H1 (cell line): ENCODE measurements around the gene GLCE. TPM values are rescaled to one million over a fixed set of nuclear protein-coding genes. Genes with fewer than 3 reads are reported as not detected.

Experiments used
- CEBPB ChIP-seq: IDR thresholded peaks from 2 replicates; pipeline ENCODE4 v1.6.1; 2012; ENCODE audit warnings: low read depth, low read length
- FOSL1 ChIP-seq: IDR thresholded peaks from 2 replicates; pipeline ENCODE4 v1.6.1; 2011; ENCODE audit warnings: mild to moderate bottlenecking, low read depth, low read length, moderate library complexity; ENCODE audit not compliant: insufficient read depth
- GABPA ChIP-seq: IDR thresholded peaks from 2 replicates; pipeline ENCODE4 v1.6.1; 2011; ENCODE audit warnings: mild to moderate bottlenecking, low read length, moderate library complexity, borderline replicate concordance; ENCODE audit not compliant: insufficient read depth
- HDAC2 ChIP-seq, 2 experiments: fragments of 300-600 bp in 1 of 2; sonication (generic) in 1 of 2; IDR thresholded peaks; 2 replicates each; pipeline ENCODE4 v1.6.1; 2011 to 2012; ENCODE audit warnings: low read depth in 2 of 2, low read length in 2 of 2, mild to moderate bottlenecking in 2 of 2, moderate library complexity in 2 of 2, borderline replicate concordance in 1 of 2, inconsistent platforms in 1 of 2
- PHF8 ChIP-seq: fragments of 200-600 bp; sonication (generic); conservative IDR thresholded peaks from 2 replicates; pipeline ENCODE4 v1.7.1; 2012; ENCODE audit warnings: low read depth, mild to moderate bottlenecking, inconsistent platforms, low read length, moderate library complexity
- RAD21 ChIP-seq, 2 experiments: IDR thresholded peaks in 1 of 2; conservative IDR thresholded peaks in 1 of 2; 2 replicates each; pipeline ENCODE4 v1.6.1; 2011; ENCODE audit warnings: low read depth in 2 of 2, low read length in 2 of 2, improper control_type of control experiment in 1 of 2, inconsistent platforms in 1 of 2, mild to moderate bottlenecking in 1 of 2, moderate library complexity in 1 of 2
- SP2 ChIP-seq: IDR thresholded peaks from 2 replicates; pipeline ENCODE4 v1.6.1; 2012; ENCODE audit warnings: mild to moderate bottlenecking, low read length, inconsistent platforms
- TEAD4 ChIP-seq: IDR thresholded peaks from 2 replicates; pipeline ENCODE4 v1.6.1; 2012; ENCODE audit warnings: low read depth, low read length, inconsistent platforms, mixed read lengths
- polyA plus RNA-seq, 7 experiments: library from polyadenylated mRNA; depleted of rRNA in 3 of 7; stranded (reverse) in 5 of 7; unstranded in 2 of 7; fragments of >200 nt in 5 of 7; fragments of 200-250 nt in 2 of 7; gene quantifications; 1 replicate in 5 of 7; 2 replicates in 1 of 7; 4 replicates in 1 of 7; pipeline versions ENCODE4 v1.2.1 to v1.2.3, GENCODE V29; 2011 to 2013; ENCODE audit warnings: missing spikeins in 2 of 7, mixed read lengths in 2 of 7
- total RNA-seq: library from RNA; stranded (reverse); fragmentation: NEBNext Ultra II Directional; extraction: Animal tissue kit (Norgen Biotek cat#: 25700); gene quantifications from 2 replicates; pipeline ENCODE4 v1.2.1, GENCODE V29; 2021
- TF ChIP-seq, protein P1 (sequence below): fragments of 300-600 bp; sonication (generic); IDR thresholded peaks from 2 replicates; pipeline ENCODE4 v1.7.1; 2012; ENCODE audit warnings: low read length, moderate library complexity, mild to moderate bottlenecking, inconsistent platforms; ENCODE audit not compliant: insufficient replicate concordance

GLCE gene
- total and polyA plus RNA-seq, 2 of the 8 experiments (the other 6 are each of a cell fraction or from before 2014, with no cell fraction given), result 17.1 to 22.7 TPM

DNA sequence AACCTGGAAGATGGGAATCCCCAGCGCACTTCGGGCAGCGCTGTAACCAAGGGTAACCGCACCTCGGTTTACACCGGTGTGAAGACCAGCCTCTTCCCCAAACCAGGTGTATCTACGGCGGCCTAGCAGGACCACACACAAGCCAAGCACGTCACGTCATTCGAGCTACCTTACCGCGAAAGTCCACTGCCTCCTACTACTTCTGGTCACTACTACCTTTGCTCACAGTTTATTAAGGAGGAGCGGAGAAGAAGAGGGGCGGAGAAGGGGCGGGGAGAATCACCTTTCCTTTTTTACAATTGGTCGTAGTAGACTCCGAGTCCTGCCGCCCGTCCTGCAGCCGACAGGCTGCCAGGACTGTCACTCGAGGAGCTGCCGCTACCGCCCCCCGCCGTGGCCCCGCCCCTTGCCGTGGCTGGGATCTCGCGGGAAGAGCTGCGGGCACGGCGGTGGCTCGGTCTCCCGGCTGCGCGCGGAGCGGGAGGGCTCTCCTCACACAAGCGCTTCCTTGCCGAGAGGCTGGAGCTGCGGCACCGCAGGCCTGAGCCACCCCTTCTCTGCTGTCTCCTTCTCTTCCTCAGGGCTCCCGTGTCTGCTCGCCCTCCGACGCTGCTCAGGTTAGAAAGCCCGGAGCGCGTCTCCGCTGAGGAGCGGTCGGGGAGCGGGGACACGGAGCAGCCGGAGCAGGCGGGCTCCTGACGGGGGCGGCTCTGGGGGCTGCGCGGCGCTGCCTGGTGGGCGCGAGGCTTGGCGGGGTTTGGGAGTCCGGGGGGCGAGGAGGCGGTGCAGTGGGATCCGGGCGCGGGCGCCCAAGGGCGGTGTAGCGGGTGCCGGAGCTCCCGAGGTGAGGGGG is at the start of gene GLCE (continued):
- TF ChIP-seq FOSL1 (no peak), CEBPB (no peak), SP2 (peak; percentile 50), HDAC2 (IDR thresholded peaks at IDR 0.05; ENCODE audit: borderline replicate concordance in 1 of 2, low read depth in 2 of 2, low read length in 2 of 2) (no peak), GABPA (no peak), TEAD4 (no peak), RAD21 (IDR thresholded peaks at IDR 0.05 in 1 of 2, conservative IDR thresholded peaks at IDR 0.05 in 1 of 2; ENCODE audit: low read depth in 2 of 2, low read length in 2 of 2) (0 out of 4 replicates have a peak, but pooled peaks of 1 of the 2 experiments have one; percentile 11), PHF8 (peak; percentile 76)
- TF ChIP-seq, protein P1, sequence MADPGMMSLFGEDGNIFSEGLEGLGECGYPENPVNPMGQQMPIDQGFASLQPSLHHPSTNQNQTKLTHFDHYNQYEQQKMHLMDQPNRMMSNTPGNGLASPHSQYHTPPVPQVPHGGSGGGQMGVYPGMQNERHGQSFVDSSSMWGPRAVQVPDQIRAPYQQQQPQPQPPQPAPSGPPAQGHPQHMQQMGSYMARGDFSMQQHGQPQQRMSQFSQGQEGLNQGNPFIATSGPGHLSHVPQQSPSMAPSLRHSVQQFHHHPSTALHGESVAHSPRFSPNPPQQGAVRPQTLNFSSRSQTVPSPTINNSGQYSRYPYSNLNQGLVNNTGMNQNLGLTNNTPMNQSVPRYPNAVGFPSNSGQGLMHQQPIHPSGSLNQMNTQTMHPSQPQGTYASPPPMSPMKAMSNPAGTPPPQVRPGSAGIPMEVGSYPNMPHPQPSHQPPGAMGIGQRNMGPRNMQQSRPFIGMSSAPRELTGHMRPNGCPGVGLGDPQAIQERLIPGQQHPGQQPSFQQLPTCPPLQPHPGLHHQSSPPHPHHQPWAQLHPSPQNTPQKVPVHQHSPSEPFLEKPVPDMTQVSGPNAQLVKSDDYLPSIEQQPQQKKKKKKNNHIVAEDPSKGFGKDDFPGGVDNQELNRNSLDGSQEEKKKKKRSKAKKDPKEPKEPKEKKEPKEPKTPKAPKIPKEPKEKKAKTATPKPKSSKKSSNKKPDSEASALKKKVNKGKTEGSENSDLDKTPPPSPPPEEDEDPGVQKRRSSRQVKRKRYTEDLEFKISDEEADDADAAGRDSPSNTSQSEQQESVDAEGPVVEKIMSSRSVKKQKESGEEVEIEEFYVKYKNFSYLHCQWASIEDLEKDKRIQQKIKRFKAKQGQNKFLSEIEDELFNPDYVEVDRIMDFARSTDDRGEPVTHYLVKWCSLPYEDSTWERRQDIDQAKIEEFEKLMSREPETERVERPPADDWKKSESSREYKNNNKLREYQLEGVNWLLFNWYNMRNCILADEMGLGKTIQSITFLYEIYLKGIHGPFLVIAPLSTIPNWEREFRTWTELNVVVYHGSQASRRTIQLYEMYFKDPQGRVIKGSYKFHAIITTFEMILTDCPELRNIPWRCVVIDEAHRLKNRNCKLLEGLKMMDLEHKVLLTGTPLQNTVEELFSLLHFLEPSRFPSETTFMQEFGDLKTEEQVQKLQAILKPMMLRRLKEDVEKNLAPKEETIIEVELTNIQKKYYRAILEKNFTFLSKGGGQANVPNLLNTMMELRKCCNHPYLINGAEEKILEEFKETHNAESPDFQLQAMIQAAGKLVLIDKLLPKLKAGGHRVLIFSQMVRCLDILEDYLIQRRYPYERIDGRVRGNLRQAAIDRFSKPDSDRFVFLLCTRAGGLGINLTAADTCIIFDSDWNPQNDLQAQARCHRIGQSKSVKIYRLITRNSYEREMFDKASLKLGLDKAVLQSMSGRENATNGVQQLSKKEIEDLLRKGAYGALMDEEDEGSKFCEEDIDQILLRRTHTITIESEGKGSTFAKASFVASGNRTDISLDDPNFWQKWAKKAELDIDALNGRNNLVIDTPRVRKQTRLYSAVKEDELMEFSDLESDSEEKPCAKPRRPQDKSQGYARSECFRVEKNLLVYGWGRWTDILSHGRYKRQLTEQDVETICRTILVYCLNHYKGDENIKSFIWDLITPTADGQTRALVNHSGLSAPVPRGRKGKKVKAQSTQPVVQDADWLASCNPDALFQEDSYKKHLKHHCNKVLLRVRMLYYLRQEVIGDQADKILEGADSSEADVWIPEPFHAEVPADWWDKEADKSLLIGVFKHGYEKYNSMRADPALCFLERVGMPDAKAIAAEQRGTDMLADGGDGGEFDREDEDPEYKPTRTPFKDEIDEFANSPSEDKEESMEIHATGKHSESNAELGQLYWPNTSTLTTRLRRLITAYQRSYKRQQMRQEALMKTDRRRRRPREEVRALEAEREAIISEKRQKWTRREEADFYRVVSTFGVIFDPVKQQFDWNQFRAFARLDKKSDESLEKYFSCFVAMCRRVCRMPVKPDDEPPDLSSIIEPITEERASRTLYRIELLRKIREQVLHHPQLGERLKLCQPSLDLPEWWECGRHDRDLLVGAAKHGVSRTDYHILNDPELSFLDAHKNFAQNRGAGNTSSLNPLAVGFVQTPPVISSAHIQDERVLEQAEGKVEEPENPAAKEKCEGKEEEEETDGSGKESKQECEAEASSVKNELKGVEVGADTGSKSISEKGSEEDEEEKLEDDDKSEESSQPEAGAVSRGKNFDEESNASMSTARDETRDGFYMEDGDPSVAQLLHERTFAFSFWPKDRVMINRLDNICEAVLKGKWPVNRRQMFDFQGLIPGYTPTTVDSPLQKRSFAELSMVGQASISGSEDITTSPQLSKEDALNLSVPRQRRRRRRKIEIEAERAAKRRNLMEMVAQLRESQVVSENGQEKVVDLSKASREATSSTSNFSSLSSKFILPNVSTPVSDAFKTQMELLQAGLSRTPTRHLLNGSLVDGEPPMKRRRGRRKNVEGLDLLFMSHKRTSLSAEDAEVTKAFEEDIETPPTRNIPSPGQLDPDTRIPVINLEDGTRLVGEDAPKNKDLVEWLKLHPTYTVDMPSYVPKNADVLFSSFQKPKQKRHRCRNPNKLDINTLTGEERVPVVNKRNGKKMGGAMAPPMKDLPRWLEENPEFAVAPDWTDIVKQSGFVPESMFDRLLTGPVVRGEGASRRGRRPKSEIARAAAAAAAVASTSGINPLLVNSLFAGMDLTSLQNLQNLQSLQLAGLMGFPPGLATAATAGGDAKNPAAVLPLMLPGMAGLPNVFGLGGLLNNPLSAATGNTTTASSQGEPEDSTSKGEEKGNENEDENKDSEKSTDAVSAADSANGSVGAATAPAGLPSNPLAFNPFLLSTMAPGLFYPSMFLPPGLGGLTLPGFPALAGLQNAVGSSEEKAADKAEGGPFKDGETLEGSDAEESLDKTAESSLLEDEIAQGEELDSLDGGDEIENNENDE, result no peak
